Esophagus muscularis mucosa (tissue), 4 donors: ENCODE results near the gene KLHL26. TPM values are rescaled to one million over a fixed set of nuclear protein-coding genes. Genes with fewer than 3 reads are reported as not detected.

Source experiments
- DNase-seq: peaks from one replicate; pipeline ENCODE4 v3.0.0-alpha.2; 2017; ENCODE audit errors: extremely low spot score
- H3K27ac ChIP-seq, 4 donors: fragments of 200-600 bp; sonication (generic); replicated peaks in 1 of 4; 1 replicate in 3 of 4; 2 replicates in 1 of 4; pipeline ENCODE4 v1.5.1; 2016 to 2019; ENCODE audit warnings: mild to moderate bottlenecking in 1 of 4
- H3K27me3 ChIP-seq, 4 donors: fragments of 200-600 bp; sonication (generic); one replicate each; pipeline versions ENCODE4 v1.5.1 to v1.6.0; 2016 to 2019
- H3K36me3 ChIP-seq, 4 donors: fragments of 200-600 bp; sonication (generic); one replicate each; pipeline ENCODE4 v1.5.1; 2016 to 2019
- H3K4me1 ChIP-seq, 4 donors: fragments of 200-600 bp; sonication (generic); one replicate each; pipeline ENCODE4 v1.5.1; 2016 to 2019
- H3K4me3 ChIP-seq, 4 donors: fragments of 200-600 bp; sonication (generic); 1 replicate in 2 of 4; 2 replicates in 2 of 4; pipeline ENCODE4 v1.5.1; 2016 to 2019; ENCODE audit warnings: mild to moderate bottlenecking in 4 of 4, moderate library complexity in 1 of 4
- H3K9me3 ChIP-seq, 4 donors: fragments of 200-600 bp; sonication (generic); 1 replicate in 3 of 4; 2 replicates in 1 of 4; pipeline ENCODE4 v1.5.1; 2016 to 2019
- EP300 ChIP-seq: sonication (generic); formaldehyde crosslinking; IDR thresholded peaks from one replicate; pipeline ENCODE4 v1.6.1; 2017; ENCODE audit warnings: antibody characterized with exemption
- POLR2A ChIP-seq: fragments of 450-650 bp; IDR thresholded peaks from one replicate; pipeline ENCODE4 v1.6.1; 2017; ENCODE audit warnings: antibody characterized with exemption, moderate library complexity, mild to moderate bottlenecking, low read depth
- POLR2AphosphoS5 ChIP-seq, 2 donors: sonication (generic); formaldehyde crosslinking; IDR thresholded peaks; one replicate each; pipeline ENCODE4 v1.6.1; 2017; ENCODE audit warnings: antibody characterized with exemption in 2 of 2
- WGBS: methylation state at CpG from one replicate; pipeline ENCODE4 v1.1.5; 2018; 5-methylcytosine and 5-hydroxymethylcytosine counted together
- intact Hi-C: fragments of 100-400 bp; cut with DNase I; formaldehyde crosslinking; loops from one replicate; pipeline ENCODE4 v1.15.1; 2023
- total RNA-seq, 4 donors: library from RNA; depleted of rRNA; stranded (reverse); fragments of >200 nt; gene quantifications; one replicate each; pipeline versions ENCODE4 v1.1.0 to v1.2.1, GENCODE V29; 2016
- TF ChIP-seq, protein P1 (sequence below), 3 experiments: fragments of 200-600 bp in 2 of 3; fragments of 450-650 bp in 1 of 3; sonication (generic) in 2 of 3; IDR thresholded peaks; one replicate each; pipeline ENCODE4 v1.5.1; 2017 to 2019; ENCODE audit warnings: antibody characterized with exemption in 3 of 3, mild to moderate bottlenecking in 2 of 3, moderate library complexity in 1 of 3

Gene KLHL26
- total RNA-seq, 4 donors from 2014 or later: 9.1 to 19.0 (median 13.5) TPM

DNA sequence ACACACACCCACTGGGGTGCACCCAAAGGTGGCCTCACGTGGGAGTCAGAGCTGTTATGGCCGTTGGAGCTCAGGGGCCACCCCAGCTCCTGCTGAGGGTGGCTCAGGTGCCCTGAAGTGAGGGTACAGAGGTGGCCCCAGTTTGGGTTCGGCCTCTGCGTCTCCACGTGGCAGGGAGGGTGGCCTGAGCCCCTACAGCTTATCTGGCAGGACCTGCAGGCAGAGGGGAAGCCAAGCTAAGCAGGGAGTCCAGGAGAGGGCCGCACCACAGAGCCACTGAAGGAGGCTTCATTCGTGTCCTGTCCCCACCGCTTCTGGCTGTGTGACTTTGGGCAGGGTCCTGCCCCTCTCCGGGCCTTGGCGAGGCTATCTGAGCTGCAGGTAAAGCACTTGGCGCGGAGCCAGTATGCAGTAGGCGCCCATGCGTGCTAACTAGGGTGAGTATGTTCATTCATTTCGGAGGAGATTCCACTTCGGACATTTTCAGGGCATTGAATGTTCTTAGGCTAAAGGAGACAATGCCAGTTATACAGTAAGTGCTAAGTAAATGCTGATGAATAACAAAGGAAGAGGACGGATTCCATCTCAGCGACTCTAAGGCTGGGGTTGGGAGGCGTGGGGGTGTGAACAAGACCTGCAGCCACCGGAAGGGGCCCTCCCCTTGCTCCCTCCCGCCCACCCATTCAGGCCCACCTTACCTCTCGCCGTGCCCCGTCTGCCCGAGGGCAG is 43.3 kb upstream of the KLHL26 start:
- peak overlapping the region; percentile 47 to 63 (median 48) for H3K4me3 ChIP-seq

DNA sequence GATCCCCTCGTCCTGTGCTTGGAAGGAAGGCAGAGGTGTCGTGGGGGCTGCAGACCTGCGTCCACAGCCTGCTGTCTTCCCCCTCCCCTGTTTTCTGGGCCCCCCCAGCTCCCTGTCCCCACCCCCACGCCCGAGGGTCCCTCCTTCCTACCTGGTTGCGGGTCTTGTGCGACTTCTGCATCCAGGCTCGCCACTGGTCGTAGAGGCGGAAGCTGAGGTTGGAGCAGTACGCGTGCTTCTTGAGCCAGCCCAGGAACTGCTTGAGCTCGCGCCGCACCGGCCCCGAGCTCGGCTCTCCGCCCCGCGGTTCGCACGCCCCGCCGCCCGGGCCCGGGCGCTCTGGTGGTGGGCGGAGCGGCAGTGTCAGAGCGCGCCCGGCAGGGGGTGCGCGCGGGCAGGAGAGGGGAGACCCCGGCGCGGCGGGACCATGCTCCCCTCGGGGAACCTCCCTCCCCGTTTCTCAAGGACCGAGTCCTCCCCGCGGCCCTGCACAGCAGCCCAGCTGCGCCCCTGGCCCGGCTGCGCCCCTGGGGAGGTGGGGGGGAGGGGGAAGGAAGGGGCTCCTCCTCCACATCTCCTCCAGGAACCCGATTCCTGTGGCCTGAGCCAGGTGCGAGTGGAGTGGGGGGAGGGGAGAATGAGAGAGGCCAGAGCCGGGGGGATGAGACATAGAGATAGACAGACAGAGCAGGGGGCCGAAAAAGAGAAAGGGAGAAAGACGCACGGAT is 42.6 kb upstream of the KLHL26 start:
- no peaks in the 10 kb centered on the region for H3K9me3 ChIP-seq
- 1% methylated on average over 17 of the region's 54 CpGs for WGBS
- DNase-seq: no peak
- peak overlapping the region; percentile 47 to 63 (median 48) for H3K4me3 ChIP-seq
- H3K27ac ChIP-seq: peak overlapping the region; percentile 31 to 47 (median 35)
- peaks cover 0 to 19% (median 8%) of the 10 kb centered on the region in 4 donors for H3K27me3 ChIP-seq
- H3K4me1 ChIP-seq: peaks cover 24 to 37% (median 33%) of the 10 kb centered on the region in 4 donors
- peaks cover 0 to 20% (median 8%) of the 10 kb centered on the region in 4 donors for H3K36me3 ChIP-seq
- TF ChIP-seq POLR2AphosphoS5 (IDR thresholded peaks at IDR 0.05) (peak; percentile 8 to 12), EP300 (no peak), POLR2A (no peak)
- TF ChIP-seq, protein P1, sequence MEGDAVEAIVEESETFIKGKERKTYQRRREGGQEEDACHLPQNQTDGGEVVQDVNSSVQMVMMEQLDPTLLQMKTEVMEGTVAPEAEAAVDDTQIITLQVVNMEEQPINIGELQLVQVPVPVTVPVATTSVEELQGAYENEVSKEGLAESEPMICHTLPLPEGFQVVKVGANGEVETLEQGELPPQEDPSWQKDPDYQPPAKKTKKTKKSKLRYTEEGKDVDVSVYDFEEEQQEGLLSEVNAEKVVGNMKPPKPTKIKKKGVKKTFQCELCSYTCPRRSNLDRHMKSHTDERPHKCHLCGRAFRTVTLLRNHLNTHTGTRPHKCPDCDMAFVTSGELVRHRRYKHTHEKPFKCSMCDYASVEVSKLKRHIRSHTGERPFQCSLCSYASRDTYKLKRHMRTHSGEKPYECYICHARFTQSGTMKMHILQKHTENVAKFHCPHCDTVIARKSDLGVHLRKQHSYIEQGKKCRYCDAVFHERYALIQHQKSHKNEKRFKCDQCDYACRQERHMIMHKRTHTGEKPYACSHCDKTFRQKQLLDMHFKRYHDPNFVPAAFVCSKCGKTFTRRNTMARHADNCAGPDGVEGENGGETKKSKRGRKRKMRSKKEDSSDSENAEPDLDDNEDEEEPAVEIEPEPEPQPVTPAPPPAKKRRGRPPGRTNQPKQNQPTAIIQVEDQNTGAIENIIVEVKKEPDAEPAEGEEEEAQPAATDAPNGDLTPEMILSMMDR (IDR thresholded peaks at IDR 0.05): peak; percentile 94 to 98 (median 96)
- intact Hi-C loops: loop anchor here (5.0 kb wide), 2 partner anchors 83 to 253 kb away; no protein-coding TSS in a partner anchor

More for the DNA sequence above, 43.3 kb upstream of the KLHL26 start:
- H3K27me3 ChIP-seq: peaks cover 0 to 11% (median 8%) of the 10 kb centered on the region in 4 donors
- peaks cover 24 to 44% (median 37%) of the 10 kb centered on the region in 4 donors for H3K4me1 ChIP-seq
- intact Hi-C loops: loop anchor here (5.0 kb wide), 2 partner anchors 84 to 254 kb away; no protein-coding TSS in a partner anchor
- peak overlapping the region; percentile 31 to 47 (median 35) for H3K27ac ChIP-seq
- H3K9me3 ChIP-seq: no peaks in the 10 kb centered on the region
- WGBS: 35% methylated on average over 11 of the region's 25 CpGs
- TF ChIP-seq POLR2AphosphoS5 (IDR thresholded peaks at IDR 0.05): no peak
- TF ChIP-seq, protein P1 (IDR thresholded peaks at IDR 0.05): no peak
- no peak for TF ChIP-seq POLR2A
- TF ChIP-seq EP300: no peak
- no peak for DNase-seq
- H3K36me3 ChIP-seq: peaks cover 0 to 20% (median 8%) of the 10 kb centered on the region in 4 donors

DNA sequence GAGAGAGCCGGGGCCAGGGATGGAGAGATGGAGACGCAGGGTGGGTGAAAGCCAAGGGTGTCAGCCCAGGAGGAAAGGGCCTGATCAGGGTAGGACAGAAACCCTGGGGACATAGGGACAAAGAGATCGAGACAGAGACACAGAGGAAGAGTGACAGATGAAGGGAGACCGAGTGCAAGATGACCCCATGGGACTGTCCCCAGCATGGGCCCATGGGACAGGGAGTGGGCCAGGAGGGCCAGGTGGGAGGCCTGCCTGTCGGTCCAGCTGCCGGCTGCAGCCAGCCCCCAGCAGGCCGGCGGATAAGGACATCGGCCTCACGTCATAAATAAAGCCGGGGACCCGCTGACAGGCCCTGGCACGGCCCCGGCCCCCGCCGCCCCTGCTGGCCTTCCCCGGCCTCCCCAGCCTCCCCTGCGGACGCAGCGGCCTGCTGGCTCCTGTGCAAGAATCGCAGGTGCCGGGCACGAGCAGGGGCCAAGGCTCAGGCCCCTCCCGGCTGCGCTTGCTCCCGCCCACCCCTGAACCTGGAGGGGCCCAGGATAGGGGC is 41.9 kb upstream of the KLHL26 start:
- H3K27ac ChIP-seq: peak overlapping the region in 2 of 4 donors; percentile 33 to 47
- peaks cover 0 to 20% (median 8%) of the 10 kb centered on the region in 4 donors for H3K36me3 ChIP-seq
- H3K9me3 ChIP-seq: no peaks in the 10 kb centered on the region
- H3K4me1 ChIP-seq: peaks cover 19 to 31% (median 26%) of the 10 kb centered on the region in 4 donors
- 26% methylated on average over 20 of the region's 26 CpGs for WGBS
- DNase-seq: no peak
- TF ChIP-seq, protein P1 (IDR thresholded peaks at IDR 0.05): no peak
- no peak for TF ChIP-seq EP300
- no peak for TF ChIP-seq POLR2A
- intact Hi-C loops: loop anchor here (5.0 kb wide), 2 partner anchors 82 to 252 kb away; no protein-coding TSS in a partner anchor
- H3K27me3 ChIP-seq: peaks cover 0 to 25% (median 8%) of the 10 kb centered on the region in 4 donors
- H3K4me3 ChIP-seq: peak overlapping the region; percentile 47 to 63 (median 48)

DNA sequence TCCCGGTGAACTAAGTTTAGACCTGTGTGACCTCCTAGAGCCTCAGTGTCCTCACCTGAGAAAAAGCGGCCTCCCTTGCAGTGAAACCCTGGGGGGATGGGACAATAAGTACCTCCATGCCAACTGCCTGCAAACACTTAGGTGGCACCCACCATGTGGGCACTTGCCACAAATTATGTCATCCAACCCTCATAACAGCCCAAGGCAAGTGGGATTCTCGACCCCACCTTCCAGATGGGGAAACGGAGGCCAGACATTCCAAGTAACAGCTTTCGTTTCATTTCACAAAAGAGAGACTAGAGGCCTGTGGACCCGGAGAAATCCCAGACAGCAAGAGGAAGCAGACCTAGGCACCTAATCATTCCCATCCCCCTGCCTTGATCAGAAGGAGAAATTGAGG is 41.4 kb upstream of the KLHL26 start:
- peaks cover 17 to 25% (median 21%) of the 10 kb centered on the region in 4 donors for H3K4me1 ChIP-seq
- peaks cover 0 to 18% (median 8%) of the 10 kb centered on the region in 4 donors for H3K36me3 ChIP-seq
- WGBS: 68% methylated on average over 6 of the region's 6 CpGs
- H3K4me3 ChIP-seq: no peak overlapping the region
- H3K27me3 ChIP-seq: peaks cover 0 to 29% (median 8%) of the 10 kb centered on the region in 4 donors
- intact Hi-C loops: no loop called here
- no peaks in the 10 kb centered on the region for H3K9me3 ChIP-seq
- no peak for DNase-seq
- TF ChIP-seq, protein P1 (IDR thresholded peaks at IDR 0.05): no peak
- TF ChIP-seq POLR2AphosphoS5 (IDR thresholded peaks at IDR 0.05): no peak
- TF ChIP-seq EP300: no peak
- TF ChIP-seq POLR2A: no peak
- H3K27ac ChIP-seq: no peak overlapping the region
